Muscle layer of duodenum (tissue), 2 donors: ENCODE data around the gene TAB2.
A peak's percentile ranks its signal among the peaks of the same experiment; 100 is the strongest.

Experiments
- H3K27ac ChIP-seq: one replicate; pipeline ENCODE4 v1.7.0; 2013; ENCODE audit warnings: mild to moderate bottlenecking, low read length
- H3K27me3 ChIP-seq: one replicate; pipeline ENCODE4 v1.7.0; 2013; ENCODE audit warnings: low read depth, mild to moderate bottlenecking, control low read depth, low read length
- H3K36me3 ChIP-seq, 2 donors: one replicate each; pipeline ENCODE4 v1.7.0; 2013; ENCODE audit warnings: low read length in 2 of 2, control low read depth in 1 of 2, mild to moderate bottlenecking in 1 of 2; ENCODE audit not compliant: insufficient read depth in 2 of 2, control insufficient read depth in 1 of 2
- H3K4me1 ChIP-seq, 2 donors: one replicate each; pipeline ENCODE4 v1.7.0; 2013; ENCODE audit warnings: low read length in 2 of 2, mild to moderate bottlenecking in 2 of 2, control low read depth in 1 of 2, moderate library complexity in 1 of 2; ENCODE audit not compliant: insufficient read depth in 2 of 2, control insufficient read depth in 1 of 2
- H3K4me3 ChIP-seq, 2 donors: one replicate each; pipeline ENCODE4 v1.7.0; 2013; ENCODE audit warnings: low read length in 2 of 2, low read depth in 1 of 2, mild to moderate bottlenecking in 1 of 2
- H3K9me3 ChIP-seq, 2 donors: one replicate each; pipeline ENCODE4 v1.7.0; 2013; ENCODE audit warnings: low read length in 2 of 2, control low read depth in 1 of 2, mild to moderate bottlenecking in 1 of 2; ENCODE audit not compliant: control insufficient read depth in 1 of 2
- donor health status: healthy.

TAB2 gene

DNA sequence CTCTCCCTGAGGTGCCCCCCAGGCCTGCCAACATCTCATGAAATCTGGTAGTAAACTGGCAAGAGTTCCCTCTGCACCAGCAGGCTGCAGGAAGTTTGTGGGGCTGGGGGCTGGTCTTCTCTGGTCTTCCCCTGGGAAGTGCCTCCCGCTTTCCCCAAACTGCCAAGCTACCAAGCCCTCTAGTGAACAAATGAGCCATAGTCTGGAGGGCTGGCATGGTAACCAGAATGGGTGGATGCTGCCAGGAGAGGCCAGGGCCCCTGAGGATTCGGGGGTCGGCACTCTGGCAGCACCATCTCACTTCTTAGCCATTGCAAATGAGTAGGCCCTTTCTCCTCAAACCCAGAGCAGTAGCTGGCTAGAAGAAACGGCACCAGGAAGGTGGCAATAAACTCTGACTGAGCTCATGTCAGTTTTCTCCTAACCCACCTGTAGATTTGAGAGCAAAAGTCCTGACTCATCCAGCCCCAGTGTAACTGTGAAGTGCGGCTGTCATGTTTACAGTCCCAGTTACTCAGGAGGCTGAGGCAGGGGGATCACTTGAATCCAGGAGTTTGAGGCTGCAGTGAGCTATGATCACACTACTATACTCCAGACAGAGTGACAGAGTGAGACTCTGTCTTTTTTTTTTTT lies 131.4 kb downstream of the TAB2 start:
- Histone ChIP-seq H3K4me3 (no peak overlapping the region), H3K9me3 (no peaks in the 10 kb centered on the region), H3K27me3 (no peaks in the 10 kb centered on the region), H3K27ac (no peak overlapping the region), H3K4me1 (peaks cover 4 to 15% of the 10 kb centered on the region in 2 donors), H3K36me3 (no peaks in the 10 kb centered on the region)

DNA sequence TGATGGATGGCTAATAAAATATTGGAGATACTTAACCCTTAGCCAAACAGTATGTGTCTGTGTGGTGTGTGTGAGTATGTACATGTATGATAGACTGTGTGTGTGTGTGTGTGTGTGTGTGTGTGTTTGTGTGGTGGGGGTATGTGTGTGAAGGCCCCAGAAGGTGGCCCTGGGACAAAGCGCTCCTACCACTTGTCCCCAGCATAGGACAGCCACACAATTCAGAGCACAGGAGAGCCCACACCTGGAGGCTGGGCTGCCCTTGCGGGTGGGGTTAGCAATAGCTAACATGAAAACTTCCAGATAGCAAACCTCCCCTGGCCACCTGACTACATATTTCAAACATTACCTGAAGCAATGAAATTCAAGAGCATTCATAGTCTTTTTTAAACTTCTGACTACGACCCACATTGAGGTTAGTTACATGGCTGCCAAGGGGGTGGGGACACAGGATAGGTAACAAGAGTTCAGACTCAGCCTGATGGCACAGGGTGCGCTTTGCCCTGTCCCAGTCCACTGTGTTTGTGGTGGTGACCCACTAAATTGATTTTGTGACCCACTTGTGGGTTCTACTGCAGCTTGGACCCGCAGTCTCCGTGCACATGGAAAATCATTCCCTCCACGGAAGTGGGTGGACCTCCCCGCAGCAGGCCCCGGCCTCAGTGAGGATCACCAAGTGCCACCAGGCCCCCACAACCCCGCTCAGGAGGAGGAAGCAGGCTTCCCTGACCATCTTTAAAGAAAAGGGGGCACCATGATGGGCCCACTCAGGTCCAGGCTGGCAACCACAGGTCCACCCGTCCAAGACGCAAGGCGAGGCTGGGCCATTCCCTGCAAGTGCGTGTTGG lies 132.5 kb downstream of the TAB2 start:
- peak overlapping the region; percentile 7 to 68 for H3K4me3 ChIP-seq
- H3K27me3 ChIP-seq, result no peaks in the 10 kb centered on the region
- peaks cover 10 to 26% of the 10 kb centered on the region in 2 donors for H3K4me1 ChIP-seq
- no peak overlapping the region for H3K27ac ChIP-seq
- no peaks in the 10 kb centered on the region for H3K9me3 ChIP-seq
- H3K36me3 ChIP-seq, result no peaks in the 10 kb centered on the region

DNA sequence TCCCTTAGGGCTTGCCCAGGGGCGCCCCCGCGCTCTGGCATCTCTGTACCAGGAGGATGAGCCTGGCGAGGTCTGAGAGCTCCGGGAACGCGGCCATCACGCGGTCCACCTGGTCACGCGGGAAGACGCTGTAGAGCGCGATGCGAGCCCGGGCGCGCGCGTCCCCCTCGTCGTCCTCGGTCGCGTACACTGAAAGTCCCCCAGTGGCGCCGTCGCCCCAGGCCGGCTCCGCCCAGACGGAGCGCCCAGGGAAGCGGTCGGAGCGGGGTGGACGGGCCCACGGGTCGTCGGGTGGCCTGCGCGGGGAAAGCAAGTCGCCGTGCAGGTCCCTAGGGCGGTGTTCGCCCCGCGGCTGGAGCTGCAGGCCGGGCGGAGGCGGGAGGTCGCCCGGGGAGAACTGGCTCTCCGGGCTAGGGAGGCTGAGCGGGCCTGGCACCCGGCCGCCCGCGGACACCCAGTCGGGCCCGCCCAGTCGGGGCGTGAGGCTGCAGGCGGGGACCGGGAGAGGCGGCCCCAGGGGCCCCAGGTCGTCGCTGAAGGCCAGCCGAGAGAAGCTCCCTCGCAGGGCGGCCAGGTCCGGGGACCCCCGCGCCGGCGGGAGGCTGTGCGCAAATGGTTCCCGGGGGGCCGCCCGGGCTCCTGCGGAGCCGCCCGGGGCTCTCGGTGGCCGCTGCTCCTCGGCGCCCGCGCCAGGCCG lies 133.3 kb downstream of the TAB2 start:
- H3K27me3 ChIP-seq, result no peaks in the 10 kb centered on the region
- H3K4me1 ChIP-seq, result peaks cover 10 to 31% of the 10 kb centered on the region in 2 donors
- peak overlapping the region; percentile 7 to 68 for H3K4me3 ChIP-seq
- no peaks in the 10 kb centered on the region for H3K36me3 ChIP-seq
- H3K9me3 ChIP-seq, result no peaks in the 10 kb centered on the region
- H3K27ac ChIP-seq, result no peak overlapping the region

DNA sequence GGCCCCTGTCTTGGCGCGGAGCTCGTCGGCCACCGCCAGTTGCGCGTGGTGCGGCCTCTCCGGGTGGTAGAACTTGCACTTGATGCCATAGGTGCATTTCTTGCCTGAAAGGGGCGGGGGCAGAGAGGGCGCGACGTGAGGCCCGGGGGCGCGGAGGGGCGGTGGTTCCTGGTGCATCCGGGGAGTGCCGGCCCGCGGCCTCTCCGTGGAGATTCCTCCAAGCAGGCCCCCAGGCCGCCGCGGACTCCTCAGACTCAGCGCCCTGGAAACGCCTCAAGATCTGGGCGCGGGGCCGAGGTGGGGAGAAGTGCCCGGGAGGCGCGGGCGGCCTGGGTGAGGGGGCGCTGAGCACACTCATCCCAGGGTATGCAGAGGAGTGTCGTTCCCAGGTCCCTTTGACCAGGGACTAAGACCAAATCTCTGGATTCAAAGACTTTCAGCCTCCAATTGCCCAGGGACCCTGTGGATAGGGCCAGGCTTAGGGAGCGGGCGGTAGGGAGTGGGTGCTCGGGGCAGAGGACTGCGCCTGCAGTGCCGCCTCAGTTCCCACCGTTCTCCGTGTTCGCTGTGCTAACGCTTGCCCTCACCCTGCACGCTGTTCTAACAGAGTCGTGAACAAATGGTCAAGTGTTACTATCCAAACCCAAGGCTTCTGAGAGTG lies 134.0 kb downstream of the TAB2 start:
- no peak overlapping the region for H3K27ac ChIP-seq
- H3K9me3 ChIP-seq, result no peaks in the 10 kb centered on the region
- peaks cover 10 to 31% of the 10 kb centered on the region in 2 donors for H3K4me1 ChIP-seq
- no peaks in the 10 kb centered on the region for H3K36me3 ChIP-seq
- H3K4me3 ChIP-seq, result peak overlapping the region in 1 of 2 donors; percentile 68
- H3K27me3 ChIP-seq, result no peaks in the 10 kb centered on the region

DNA sequence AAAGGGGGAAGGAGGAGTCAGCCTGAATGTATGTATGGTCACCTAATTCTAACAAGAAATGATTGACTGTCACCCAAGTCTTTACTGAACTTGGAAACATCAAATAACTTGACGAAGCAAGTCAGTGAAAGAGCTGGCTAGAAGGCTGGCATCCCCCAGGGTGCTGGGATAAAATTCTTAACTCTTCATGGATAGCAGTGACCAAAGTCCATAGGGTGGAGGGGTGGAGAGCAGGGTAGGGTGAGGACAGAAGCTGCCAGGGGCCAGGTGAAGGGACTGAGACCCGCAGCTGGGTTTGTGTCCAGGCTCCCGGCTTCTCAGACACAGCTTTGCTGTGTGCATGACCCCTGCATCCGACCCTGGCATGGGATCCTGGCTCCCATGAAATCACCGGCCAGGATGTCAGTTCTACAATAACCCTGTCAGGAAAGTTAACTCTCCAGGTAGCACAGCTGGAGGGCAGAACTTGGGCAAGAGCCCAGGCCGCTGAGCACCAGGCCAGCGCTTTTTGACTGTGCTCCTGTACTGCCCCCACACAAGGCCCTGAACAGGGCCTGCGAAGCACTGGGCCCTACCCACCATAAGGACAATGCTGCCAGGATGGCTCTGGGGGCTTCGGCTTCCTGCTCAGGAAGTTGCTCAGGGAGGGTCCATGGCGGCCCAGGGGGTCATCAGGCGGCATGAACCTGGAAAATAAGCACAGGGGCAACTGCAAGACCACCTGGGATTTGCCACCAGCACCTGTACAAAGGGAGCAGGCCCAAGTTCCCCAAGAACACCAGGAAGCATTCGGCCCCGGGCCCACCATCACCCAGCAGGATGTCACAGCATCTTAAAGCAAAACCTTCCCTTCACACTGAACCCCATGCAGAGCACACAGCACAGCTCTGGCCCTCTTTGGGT lies 134.8 kb downstream of the TAB2 start:
- Histone ChIP-seq H3K27ac (no peak overlapping the region), H3K9me3 (no peaks in the 10 kb centered on the region), H3K27me3 (no peaks in the 10 kb centered on the region), H3K4me3 (no peak overlapping the region), H3K36me3 (no peaks in the 10 kb centered on the region), H3K4me1 (peaks cover 10 to 35% of the 10 kb centered on the region in 2 donors)

DNA sequence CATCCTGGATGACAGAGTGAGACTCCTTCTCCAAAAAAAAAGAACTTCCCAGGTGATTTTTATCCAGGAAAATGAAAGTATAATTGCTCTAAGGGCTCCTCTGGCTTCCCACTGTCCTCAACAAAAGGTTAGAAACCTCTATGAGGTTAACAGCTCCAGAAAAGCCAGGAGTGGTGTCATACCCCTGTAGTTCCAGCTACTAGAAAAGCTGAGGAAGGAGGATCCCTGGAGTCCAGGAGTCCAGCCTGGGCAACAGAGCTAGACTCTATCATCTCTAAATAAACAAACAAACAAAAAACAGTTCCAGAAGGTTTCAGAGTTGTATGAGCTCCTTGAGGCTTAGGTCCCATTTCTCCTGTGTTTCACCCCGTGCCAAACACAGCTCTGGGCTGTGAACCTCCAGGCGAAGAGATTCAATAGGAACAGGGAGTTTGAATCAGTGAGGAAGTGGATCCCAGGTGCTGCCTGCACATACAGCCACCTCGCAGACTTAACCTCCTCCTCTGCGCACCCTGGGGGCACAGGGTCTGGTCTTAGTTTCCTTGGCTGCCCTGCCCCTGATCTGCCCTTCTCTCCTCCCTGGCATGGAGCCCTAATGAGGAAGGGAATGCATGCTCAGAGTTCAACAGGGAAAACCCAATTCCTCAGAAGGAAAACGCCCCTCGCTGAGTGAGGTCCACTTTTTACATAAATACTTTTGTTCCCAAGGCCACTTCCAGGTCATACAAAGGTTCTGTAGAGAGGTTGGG lies 136.3 kb downstream of the TAB2 start:
- Histone ChIP-seq H3K27me3 (no peaks in the 10 kb centered on the region), H3K4me3 (no peak overlapping the region), H3K36me3 (no peaks in the 10 kb centered on the region), H3K4me1 (peaks cover 10 to 35% of the 10 kb centered on the region in 2 donors), H3K9me3 (no peaks in the 10 kb centered on the region), H3K27ac (no peak overlapping the region)

DNA sequence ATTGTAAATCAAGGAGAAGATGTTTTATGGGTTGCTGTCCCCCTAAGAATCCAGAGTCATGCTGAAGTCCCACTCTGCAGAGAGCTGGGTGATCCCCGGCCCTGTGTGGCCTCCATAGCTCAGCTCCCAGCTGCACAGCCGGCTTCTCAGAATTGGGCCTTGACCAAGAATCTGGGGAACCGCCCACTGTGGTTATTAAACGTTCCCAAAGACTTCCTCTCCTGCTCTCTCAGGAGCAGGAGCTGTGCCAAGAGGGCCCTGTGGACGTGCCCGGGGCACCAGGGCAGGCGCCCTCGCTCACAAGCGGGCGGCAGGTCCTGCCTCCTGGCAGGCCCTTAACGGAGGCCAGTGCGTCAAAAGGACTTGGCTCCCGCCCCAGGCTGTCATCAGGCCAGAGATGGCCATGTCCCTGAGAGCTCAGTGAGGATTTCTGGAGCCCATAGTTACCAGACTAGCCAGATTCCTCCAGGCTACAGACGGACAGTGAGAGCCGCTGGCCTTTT lies 136.9 kb downstream of the TAB2 start:
- H3K4me3 ChIP-seq, result no peak overlapping the region

DNA sequence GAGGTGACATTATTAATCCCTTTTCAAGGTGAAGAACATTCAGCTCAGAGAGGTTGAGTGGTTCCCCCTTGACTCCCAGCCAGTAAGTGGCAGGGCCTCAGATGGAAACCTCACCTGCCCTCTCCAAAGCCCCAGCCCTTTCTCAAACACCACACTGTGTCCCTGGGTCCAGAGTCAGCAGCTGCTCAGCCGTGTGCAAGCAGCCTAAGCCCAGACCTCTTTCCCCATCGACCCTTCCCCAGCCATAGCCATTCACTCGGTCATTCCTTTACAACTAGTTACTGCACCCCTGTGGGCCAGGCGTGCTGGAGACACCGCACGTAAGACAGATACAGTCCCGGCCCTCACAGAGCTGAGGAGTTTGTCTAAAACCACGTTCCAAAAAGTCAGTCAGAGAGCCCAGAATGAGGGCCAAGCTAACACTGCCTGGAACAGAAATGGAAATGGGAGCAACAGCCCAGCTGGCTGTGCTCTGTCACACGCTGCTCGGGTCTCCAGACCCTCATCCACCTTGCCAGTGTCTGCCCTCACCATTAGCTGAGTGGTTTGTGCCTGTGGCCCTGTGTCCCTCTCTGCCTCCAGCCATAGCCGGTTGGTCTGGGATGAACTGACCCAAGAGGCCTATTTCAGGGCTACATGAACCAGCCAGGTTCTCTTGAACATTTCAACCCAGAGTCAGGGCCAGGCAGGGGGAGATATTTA lies 137.7 kb downstream of the TAB2 start:
- no peaks in the 10 kb centered on the region for H3K9me3 ChIP-seq
- H3K27me3 ChIP-seq, result no peaks in the 10 kb centered on the region
- no peaks in the 10 kb centered on the region for H3K36me3 ChIP-seq
- no peak overlapping the region for H3K4me3 ChIP-seq
- H3K27ac ChIP-seq, result peak overlapping the region; percentile 29
- H3K4me1 ChIP-seq, result peaks cover 10 to 35% of the 10 kb centered on the region in 2 donors

More for the DNA sequence above, 136.9 kb downstream of the TAB2 start:
- no peaks in the 10 kb centered on the region for H3K27me3 ChIP-seq
- H3K27ac ChIP-seq, result peak overlapping the region; percentile 29
- H3K4me1 ChIP-seq, result peaks cover 10 to 35% of the 10 kb centered on the region in 2 donors
- no peaks in the 10 kb centered on the region for H3K36me3 ChIP-seq
- H3K9me3 ChIP-seq, result no peaks in the 10 kb centered on the region

DNA sequence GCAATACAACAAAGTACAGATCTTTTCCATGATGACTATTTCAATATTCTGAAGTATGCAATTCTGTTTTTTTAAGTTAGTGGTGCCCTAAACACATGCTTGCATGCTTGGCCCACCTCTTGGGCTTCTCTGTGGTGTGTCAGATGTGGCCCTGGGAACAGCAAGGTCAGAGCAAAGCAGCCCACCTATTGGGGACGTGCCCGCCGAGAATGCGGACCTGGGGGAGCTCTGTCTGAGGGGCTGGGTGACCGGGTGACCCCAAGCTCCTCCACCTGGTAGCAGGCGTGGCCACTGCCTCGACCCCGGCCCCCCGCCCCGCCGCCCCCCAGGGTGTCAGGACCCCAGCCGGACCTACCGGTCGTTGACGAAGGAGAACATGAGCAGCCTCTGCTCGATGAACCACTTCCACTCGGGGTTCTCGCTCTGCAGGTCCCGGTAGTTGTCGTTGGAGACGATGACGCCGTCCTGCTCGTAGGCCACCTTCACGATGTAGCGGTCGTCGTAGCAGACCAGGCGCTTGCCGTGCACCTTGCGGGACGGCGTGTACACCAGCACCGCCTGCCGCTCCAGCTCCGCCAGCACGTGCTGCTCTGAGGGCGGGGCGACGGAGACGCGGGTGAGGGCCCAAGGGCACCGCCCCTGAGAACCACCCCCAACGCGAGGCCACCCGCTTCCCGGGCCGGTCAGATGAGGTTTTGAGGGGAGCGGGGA lies 139.0 kb downstream of the TAB2 start:
- Histone ChIP-seq H3K27me3 (no peaks in the 10 kb centered on the region), H3K27ac (no peak overlapping the region), H3K9me3 (no peaks in the 10 kb centered on the region), H3K4me3 (no peak overlapping the region), H3K4me1 (peaks cover 10 to 29% of the 10 kb centered on the region in 2 donors), H3K36me3 (no peaks in the 10 kb centered on the region)
